Epithelial cell of prostate (primary cell): ENCODE measurements around the gene RBM38.
"Not testable (repeated sequence)": the region's sequence is repeated elsewhere in the genome, so short reads cannot be mapped to it uniquely, and the experiment has no call there.

Experiments used
- DNase-seq: peaks from one replicate; pipeline ENCODE4 v3.0.0-alpha.2; 2011; ENCODE audit warnings: low read depth, low spot score
- H3K27ac ChIP-seq: fragments of 450-650 bp; 2 replicates; pipeline ENCODE4 v1.5.1; 2017; ENCODE audit warnings: mild to moderate bottlenecking

The RBM38 gene

DNA sequence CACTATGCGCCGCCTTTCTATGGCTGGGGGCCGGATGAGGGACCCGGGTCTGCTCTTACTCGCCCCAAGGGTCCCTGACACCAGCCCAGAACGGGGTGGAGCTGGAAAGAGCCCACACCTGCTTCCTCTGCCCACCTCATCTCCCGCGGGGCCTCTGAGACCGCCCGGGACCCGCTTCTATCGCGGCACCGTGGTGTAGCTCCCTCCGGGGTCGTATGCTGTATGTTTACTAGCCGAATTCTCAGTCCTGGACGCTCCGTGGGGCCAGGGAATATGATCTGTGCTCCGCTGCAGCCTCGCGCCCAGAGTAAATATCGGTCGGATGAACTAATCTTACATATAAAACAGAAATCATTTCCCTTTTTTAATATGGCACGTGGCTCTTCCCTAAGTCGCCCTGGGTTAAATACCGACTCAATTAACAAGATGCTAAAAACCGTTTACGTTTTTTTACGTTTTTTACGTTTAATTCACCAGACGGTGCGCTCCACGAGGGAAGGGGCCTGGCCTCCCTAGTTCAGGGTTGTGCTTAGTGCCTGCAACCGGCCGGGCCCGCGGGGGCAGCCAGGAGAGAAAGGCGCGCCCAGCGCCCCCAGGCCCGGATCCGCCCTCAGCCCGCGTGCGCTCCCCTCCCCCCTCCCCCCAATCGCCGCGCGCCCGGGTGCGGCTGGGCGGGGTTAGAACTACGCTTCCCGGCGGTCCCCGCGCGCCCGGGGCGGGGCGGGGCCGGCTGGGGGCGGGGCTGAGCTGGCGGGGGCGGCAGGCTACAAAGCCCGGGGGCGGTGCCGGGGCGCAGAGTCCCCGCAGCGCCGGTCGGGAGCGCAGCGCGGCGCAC is at the start of gene RBM38:
TSS of gene RBM38 (plus strand) at position 793 of the 835 bp plus-strand sequence. CDS start 186 bp downstream, outside the sequence.
- H3K27ac ChIP-seq = no peak within 1 kb of the TSS
- DNase-seq = no peak

DNA sequence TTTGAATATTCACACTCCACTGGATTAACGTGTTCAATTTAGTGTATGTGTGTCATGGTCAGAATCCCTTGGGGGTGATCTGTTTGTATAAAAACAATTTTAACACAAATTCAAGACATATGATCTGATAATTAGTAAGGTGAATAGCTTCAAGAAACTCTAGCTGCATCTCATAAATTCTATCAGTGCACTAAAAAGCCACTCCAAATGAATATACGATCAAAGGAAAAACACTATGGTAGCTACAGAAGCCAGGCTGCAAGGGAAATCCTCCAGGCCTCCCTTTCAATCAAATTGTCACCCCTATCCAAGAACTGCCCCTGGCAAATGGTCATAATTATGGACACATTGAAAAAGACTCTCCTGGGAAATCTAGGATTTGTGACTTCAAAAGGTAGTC is 49.5 kb upstream of the RBM38 start:
- H3K27ac ChIP-seq = no peak overlapping the region
- DNase-seq = no peak

DNA sequence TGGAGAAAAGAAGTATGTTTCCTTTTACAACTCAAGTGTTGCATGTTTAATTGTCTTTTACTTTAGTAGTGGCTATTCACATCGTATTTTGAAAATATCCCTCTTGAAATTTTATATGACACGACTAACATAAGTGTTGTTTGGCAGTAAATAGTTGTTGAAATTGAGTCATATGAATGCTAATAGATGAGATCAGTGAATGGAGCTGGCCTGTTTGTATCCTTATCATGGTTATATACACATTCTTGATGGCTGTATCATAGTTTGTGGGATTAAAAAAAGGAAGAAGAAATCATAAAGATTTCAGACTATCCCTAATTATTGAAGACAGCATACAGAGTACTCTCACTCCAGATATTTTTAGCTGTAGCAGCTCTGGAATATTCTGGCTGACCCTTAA is 48.4 kb upstream of the RBM38 start:
- DNase-seq = no peak
- H3K27ac ChIP-seq = no peak overlapping the region

DNA sequence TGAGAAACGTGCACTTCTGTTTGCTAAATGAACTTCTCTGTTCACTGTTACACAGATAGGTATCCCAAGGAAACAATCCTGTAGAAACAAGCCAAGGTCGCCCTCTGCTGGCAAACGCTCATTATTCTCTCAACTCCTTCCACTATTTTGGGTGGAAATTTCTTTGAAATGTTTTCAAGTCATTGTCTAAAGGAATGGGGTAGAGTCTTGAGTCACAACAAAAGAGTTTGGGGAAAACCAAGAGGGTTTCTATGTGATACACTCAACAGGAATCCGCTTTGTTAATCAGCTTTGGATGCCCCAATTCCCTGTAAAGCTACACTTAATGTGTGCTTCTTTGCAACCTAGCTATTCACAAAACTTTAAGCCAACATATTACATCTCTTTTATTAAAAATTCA is 44.7 kb upstream of the RBM38 start:
- no peak overlapping the region for H3K27ac ChIP-seq
- DNase-seq = no peak

DNA sequence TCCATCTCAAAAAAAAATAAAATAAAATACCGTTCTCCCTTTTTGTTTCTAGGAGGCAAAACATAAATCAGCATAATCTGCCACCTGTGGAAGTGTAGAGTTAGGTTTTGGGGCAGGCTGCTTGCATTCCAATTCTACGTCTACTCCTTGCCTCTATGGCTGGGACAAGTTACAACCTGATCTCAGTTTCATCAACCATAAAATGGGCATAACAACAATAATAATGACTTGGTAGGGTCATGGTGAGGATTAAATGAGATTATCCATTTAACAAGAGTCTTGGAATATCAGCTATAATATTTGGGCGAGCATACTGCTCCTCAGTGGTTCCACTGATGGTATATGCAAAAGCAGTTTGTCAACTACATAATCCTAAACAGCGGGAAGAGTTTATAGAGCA is 43.8 kb upstream of the RBM38 start:
- no peak for DNase-seq
- no peak overlapping the region for H3K27ac ChIP-seq

DNA sequence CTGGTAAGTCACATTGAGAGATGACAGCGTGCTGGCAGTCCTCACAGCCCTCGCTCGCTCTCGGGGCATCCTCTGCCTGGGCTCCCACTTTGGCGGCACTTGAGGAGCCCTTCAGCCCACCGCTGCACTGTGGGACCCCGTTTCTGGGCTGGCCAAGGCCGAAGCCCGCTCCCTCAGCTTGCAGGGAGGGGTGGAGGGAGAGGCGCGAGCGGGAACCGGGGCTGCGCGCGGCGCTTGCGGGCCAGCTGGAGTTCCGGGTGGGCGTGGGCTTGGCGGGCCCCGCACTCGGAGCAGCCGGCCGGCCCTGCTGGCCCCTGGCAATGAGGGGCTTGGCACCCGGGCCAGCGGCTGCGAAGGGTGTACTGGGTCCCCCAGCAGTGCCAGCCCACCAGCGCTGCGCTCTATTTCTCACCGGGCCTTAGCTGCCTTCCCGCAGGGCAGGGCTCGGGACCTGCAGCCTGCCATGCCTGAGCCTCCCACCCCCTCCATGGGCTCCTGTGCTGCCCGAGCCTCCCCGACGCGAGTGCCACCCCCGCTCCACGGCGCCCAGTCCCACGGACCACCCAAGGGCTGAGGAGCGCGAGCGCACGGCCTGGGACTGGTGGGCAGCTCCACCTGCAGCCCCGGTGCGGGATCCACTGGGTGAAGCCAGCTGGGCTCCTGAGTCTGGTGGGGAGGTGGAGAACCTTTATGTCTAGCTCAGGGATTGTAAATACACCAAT is 42.8 kb upstream of the RBM38 start:
- not testable (repeated sequence) for DNase-seq, H3K27ac ChIP-seq

DNA sequence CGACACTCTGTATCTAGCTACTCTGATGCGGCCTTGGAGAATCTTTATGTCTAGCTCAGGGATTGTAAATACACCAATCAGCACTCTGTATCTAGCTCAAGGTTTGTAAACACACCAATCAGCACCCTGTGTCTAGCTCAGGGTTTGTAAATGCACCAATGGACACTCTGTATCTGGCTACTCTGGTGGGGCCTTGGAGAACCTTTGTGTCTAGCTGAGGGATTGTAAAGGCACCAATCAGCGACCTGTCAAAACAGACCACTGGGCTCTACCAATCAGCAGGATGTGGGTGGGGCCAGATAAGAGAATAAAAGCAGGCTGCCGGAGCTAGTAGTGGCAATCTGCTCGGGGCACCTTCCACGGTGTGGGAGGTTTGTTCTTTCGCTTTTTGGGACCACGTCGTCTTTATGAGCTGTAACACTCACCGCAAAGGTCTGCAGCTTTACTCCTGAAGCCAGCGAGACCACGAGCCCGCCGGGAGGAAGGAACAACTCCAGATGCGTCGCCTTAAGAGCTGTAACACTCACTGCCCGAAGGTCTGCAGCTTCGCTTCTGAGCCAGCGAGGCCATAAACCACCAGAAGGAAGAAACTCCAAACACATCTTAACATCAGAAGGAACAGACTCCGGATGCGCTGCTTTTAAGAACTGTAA is 42.1 kb upstream of the RBM38 start:
- DNase-seq = not testable (repeated sequence)

GRCh38 chr20:57350081-57350710 is 41.0 kb upstream of the RBM38 start:
- no peak overlapping the region for H3K27ac ChIP-seq
- no peak for DNase-seq

More for the DNA sequence above, 42.1 kb upstream of the RBM38 start:
- H3K27ac ChIP-seq = not testable (repeated sequence)

DNA sequence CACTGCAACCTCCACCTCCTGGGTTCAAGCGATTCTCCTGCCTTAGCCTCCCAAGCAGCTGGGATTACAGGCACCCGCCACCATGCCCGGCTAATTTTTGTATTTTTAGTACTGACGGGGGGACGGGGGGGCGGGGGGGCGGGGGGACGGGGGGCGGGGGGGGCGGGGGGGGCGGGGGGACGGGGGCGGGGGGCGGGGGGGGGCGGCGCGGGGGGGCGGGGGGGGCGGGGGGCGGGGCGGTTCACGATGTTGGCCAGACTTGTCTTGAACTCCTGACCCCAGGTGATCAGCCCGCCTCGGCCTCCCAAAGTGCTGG is 40.5 kb upstream of the RBM38 start:
- H3K27ac ChIP-seq = peak overlapping the region; percentile 66

DNA sequence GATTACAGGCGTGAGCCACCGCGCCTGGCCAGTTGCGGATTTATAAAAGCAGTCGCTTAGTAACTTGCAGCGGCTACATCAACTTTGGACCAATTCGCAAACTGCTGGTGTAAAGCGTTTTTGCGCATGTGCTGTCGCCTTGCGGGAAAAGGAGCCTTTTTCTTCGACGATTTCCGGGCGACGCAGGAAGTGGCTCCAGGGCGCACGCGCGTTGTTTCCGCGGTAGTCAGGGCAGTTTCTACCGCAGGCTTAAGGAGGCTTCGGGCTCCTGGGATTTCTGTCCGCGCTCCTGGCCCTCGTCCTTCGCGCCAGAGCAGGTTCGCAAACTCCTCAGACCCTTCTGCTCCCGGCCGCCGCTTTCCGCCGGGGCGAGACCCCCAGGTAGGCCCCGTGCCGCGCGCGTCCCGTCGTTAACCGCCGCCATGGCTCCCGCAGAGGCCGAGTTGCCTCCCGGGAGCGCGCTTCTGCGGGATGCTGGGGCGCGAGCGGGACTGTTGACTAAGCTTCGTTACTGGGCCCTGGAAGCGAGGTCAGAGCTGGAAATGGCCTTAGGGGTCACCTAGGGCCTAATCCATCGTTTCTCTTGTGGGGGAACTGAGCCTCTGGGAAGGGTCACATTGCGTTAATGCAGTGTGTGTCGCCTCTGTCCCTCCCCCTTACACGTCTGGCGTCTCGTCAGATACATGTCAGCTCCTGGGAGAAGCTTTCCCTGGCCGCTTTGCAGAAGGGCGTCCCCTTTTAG is 40.0 kb upstream of the RBM38 start, which contains the start of gene RAE1:
TSS of gene RAE1 (plus strand) at position 214 of the 742 bp plus-strand sequence. CDS start 2,784 bp downstream, outside the sequence.
- H3K27ac ChIP-seq = peak within 1 kb of the TSS; percentile 66
- peak; percentile 83 for DNase-seq

More for the DNA sequence above, 40.5 kb upstream of the RBM38 start:
- not testable (repeated sequence) for DNase-seq

DNA sequence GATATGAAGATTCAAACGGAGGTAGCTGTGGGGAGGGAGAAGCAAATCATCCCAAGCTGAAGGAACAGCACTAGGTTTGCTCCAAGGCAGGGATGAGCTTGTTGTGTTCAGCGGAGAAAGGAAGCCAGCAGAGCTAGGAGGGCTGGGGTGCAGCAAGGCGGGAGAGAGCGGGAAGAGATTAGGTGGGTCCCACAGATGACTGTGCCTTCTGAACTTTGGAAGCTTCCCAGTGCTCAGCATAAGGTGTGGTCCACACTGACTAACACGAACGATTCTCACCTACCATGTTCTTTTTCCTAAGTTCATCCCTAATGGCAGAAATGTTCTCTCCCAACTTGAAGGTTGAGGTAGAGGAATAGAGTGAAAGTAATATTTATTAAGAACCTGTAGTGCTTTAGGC is 38.9 kb upstream of the RBM38 start:
- DNase-seq = no peak
- no peak overlapping the region for H3K27ac ChIP-seq

DNA sequence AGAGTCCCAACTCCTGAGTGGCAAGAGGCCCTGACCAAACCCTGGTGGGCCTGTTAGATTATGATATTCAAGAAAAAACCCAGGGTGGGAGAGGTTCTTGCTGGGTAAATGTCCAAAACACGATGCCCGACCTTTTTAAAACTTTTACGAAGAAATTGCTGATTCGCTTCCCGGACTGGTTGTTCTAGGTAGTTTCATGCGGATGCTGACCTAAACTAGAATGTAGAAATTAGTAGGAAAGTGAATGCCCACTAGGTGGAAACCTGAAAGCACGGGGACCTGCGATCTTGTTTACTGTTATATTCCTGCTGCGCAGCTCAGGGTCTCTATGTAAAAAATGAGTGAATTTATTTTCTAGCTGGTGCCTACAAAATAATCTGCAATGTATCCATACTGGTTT is 37.8 kb upstream of the RBM38 start:
- no peak overlapping the region for H3K27ac ChIP-seq
- DNase-seq = no peak

DNA sequence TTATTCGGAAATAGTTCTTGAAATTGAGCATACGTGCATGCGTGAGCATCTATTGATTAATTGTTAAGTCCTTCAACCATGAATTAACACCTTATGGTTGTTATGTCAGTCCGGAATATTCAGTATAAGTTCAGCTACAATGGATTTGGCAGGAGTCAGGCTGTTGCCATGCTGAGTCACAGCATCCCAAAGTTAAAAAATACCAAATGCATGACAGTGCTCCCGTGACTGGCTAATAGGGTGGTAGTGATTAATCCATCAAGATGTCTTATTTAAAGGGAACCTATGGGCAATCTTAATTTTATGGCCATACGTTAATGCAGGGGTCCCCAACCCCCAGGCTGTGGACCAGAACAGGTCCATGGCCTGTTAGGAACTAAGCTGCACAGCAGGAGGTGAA is 29.7 kb upstream of the RBM38 start:
- peak; percentile 37 for DNase-seq
- H3K27ac ChIP-seq = no peak overlapping the region

GRCh38 chr20:57364451-57364850 is 26.7 kb upstream of the RBM38 start:
- no peak for DNase-seq
- H3K27ac ChIP-seq = no peak overlapping the region

DNA sequence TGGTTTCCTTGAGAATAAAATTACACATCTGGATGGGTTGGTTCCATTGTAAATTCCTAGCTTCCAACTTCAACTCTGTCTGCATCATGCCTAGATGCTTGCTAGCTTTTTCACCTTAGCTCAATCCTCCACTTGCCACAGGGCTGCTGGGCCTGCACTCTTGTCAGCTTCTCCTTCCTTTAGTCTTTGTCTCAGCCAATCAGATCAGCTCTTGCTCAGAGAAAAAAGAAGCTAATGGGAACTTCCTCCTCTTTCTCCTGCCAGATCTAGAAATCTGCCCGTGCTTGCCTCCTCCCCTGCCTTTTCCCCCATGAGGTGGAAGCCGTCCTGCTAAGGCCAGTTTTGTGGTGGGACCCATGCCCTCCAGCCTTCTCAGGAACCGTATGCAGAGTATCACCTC is 21.6 kb upstream of the RBM38 start:
- H3K27ac ChIP-seq = no peak overlapping the region
- no peak for DNase-seq

- no peak for DNase-seq
- no peak overlapping the region for H3K27ac ChIP-seq
These were observed 20.9 kb upstream of the RBM38 start for GRCh38 chr20:57370316-57370715.

GRCh38 chr20:57371363-57371762 is 19.8 kb upstream of the RBM38 start:
- DNase-seq = no peak
- no peak overlapping the region for H3K27ac ChIP-seq

DNA sequence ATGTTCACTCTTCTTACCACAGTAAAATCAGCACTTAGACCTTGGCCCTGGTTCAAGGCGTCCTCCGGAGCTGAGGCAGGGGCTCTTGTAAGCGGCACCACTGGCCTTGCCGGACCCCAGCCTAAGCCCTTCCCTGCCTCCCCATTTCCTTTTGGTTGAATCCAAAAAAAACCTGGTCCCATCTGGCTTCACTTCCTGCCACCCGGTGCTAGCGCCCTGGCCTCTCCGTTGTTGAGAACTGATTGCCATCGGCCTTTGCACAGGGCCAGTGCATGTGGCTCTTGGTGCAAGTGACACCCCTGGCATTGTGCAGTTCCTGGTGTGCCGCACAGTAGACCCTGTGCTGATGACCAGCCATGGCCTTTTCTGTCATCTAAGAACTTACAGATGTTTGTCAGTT is 19.0 kb upstream of the RBM38 start:
- H3K27ac ChIP-seq = no peak overlapping the region
- DNase-seq = no peak

DNA sequence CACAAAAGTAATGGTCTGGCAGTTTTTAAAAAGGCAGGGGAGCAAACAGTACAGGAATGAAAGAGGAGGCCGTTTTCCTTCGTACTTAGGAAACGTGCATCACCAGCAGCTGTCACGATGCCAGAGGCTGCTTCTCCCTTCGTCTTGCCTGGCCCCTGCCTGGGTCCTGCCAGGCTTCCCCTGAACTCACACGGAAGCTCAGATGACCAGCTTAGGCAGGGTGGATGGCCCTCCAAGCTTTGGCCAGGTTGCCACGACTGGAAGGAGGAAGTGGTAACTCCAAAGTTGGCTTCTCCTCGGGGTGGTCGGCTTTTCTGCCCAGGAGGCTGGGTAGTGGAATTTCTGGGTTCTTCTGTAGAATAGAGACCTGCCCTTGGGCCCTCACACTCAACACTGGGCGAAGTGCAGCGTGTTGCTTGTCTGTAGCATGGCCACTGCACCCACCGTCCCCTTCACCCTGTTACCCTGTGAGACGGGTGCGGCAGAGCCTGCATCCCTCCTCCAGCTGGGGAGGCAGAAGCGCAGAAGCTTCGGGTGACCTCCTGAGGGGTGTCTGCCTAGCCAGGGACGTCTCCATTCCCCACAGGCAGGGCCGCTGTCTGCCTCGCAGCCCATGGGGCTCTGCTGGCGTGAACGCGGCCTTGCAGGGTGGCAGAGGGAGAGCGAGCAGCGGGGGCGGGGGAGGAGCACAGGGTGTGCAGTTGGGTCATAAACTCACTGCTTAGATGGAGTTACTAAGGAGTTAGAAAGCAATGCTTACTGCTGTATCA is 18.4 kb upstream of the RBM38 start:
- DNase-seq = no peak
- no peak overlapping the region for H3K27ac ChIP-seq
